HCEC 1CT (cell line): ENCODE measurements around the gene SUCLG1.
A peak's percentile ranks its signal among the peaks of the same experiment; 100 is the strongest.

Experiments used
- DNase-seq: peaks from one replicate; pipeline ENCODE4 v3.0.0-alpha.2; 2017

Gene SUCLG1

DNA sequence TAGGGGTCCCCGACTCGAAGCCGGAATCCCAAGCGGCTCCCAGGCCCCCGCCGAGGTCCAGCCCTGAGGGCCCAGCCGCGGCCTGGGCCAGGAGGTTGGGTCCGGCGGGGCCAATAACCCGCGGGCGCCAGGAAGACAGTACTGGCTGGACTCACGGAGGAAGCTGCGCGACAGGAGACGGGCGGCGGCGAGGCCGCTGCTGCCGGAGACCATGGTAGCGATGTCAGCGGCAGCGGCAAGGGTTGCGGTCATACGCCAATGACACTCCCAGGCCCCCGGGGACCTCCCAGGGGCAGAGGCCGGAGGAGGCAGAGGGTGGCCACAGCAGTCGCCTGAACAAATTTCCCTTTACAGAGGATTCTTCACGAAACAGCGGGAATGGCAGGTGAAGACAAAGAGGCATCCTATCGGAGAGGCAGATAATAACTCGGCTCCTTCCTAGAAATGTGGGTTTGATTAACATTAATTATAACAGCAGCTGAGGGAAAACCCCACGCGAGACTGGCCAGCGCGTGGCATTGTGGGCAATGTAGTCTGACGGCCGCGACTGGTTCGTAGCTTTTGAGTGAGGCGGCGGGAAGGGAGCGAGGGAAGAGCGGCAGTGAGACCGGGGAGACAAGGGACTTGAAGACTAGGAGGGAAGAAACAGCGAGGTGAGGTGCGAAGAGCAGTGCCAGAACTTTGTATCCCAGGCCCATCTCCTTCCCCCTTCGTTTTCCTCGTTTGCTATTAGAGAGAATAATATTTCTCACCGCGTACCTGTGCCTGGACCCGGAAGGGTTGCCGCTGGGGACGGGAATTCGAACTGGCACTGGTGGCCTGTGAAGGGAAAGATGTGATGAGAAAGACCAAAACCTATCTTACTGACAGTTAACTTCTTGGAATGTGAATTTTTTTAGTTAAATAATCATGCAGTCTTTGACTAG is at the start of gene SUCLG1:
Gene SUCLG1, minus strand, starts transcription at position 263 of the 926 bp plus-strand sequence. Its CDS starts 11 bp downstream, at position 252.
- peak; percentile 79 for DNase-seq

DNA sequence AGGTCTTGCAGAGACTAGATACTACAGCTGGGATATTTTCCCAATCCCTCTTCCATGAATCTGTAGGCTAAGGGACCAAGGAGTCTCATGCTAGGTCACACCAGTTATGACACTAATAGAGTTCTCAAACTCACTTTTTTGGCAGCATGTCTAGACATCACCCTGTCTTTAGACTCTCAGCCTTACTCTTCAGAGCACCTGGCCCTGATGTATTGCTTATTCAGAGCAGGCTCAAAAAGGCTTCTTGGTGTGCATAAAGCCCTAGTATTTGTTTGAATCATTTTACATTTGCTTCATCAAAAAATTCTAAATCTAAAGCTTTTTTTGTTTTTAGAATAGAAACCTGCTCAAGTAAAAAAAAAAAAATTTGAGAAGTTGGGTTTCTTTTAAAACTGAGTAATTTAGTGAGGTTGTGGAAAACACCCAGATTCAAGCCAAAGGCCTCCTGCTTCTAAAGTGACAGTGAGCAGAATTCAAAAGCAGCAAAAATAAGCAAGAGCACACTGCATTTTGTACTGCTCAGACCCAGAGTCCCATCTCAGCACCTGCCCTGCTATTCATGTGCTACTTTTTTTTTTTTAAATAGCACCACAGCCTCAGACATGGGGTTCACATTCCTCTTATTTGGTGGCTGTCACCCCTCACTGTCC is 39.2 kb upstream of the SUCLG1 start:
- no peak for DNase-seq

GRCh38 chr2:84497285-84497684 is 38.2 kb upstream of the SUCLG1 start:
- DNase-seq = no peak

DNA sequence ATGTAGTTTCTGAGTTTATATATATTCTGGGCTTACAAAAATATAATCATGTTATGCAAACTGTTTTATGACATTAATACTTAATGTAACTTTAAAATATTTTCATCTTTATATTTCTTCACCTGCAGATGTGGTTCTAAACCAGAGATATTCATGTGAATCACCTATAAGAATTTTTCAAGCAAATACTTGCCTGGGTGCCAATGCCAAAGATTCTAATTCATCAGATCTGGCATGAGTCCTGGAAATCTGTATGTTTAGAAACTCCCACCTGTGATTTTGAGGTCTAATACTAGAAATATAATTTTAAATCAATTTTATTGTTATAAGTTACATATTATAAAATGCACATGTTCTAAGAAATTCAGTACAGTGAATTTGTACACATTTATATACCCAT is 37.3 kb upstream of the SUCLG1 start:
- no peak for DNase-seq

DNA sequence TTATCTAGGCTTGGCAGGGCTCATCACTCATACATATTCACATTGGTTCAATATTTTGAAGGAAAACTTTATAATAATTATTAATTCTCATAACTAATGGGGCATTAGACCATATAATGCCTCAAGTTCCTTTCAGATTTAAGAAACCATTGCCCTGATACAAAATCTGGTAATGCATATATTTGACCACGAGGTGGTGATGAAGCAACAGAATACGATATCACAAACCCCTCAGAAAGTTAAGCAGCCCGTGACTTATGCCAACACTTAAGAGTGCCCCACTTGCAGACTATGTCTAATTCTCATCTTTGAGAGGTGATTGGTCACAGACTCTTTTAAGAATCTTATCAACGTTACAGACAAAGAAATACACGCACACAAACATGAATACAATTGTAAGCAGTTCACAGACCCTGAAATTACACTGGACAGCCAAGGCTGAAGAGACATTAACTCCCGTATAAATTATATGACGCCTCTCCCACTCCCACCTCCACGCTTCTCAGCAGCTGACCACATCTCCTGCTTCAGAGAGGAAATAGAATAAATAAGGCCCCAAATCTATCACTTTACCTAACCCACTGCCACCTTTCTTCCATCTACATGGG is 36.6 kb upstream of the SUCLG1 start:
- DNase-seq = peak; percentile 67

GRCh38 chr2:84494070-84494469 is 35.0 kb upstream of the SUCLG1 start:
- peak; percentile 67 for DNase-seq

GRCh38 chr2:84493514-84493913 is 34.4 kb upstream of the SUCLG1 start:
- peak; percentile 95 for DNase-seq

GRCh38 chr2:84492571-84492970 is 33.5 kb upstream of the SUCLG1 start:
- DNase-seq = peak; percentile 28

GRCh38 chr2:84491741-84492140 is 32.7 kb upstream of the SUCLG1 start:
- DNase-seq = no peak

- DNase-seq = no peak
These were observed 32.2 kb upstream of the SUCLG1 start for GRCh38 chr2:84491256-84491655.

DNA sequence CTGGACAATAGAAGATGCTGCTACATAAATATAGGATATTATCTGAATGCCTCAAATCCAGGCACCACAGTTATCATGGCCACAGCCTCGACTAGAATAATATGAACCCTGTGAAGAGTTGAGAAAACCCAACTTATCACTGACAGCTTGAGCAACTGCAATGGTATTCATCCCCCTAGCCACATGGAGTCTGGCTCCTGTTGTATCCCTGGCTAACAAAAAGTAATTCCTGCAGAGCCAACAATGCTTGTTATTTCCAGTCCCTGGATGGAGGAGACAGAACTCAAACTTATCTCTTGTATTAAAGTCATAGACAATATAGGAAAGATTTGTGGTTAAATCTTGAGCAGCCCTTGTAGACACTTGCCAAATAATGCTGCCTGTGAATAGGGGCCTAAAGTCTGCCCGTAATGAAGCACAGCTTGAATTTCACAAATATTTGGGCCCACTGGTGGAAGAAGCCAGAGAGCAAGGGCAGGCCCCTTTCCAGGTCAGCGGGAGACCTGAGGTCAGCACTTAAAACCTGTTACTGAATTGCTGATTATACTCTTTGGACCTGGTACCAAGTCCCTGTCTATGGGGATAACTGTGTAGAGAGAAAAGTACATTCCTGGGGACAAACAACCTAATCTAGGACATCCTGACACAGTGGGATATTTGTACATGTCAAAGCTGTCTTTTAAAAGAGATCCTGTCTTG is 28.4 kb upstream of the SUCLG1 start:
- no peak for DNase-seq

DNA sequence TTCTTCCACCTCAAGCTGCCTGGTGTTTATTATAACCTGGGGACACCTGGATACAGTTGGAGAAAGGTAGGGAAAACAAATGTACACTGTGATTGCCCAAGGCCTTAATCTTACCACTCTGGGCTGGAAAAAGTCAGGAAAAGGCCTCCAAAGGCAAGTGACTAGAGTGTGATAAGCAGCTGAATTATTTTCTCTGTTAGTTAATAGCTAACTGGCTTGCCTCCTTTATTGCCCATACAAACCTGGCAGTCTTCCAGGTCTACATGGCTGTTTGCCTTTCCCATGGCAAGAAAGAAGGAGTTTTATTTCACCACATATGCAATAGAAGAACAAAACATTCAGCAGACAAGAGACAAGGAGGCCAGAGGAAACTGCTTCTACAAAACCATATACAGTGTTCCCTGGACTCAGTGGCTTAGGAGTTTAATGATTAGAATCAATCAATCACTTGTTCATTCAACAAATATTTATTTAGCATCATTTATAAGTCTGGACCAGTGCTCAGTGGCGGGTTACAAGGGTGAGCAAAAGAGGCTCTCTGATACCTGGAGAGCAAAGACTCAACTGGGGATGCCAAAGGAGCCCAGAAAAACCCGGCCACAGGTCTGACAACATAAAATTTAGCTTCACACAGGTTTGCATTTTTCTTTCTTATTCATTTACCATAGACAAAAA is 27.5 kb upstream of the SUCLG1 start:
- DNase-seq = no peak

- DNase-seq = no peak
These were observed 24.2 kb upstream of the SUCLG1 start for GRCh38 chr2:84483320-84483719.

- no peak for DNase-seq
These were observed 23.5 kb upstream of the SUCLG1 start for GRCh38 chr2:84482603-84483002.

GRCh38 chr2:84481702-84482101 is 22.6 kb upstream of the SUCLG1 start:
- peak; percentile 54 for DNase-seq

GRCh38 chr2:84478867-84479266 is 19.8 kb upstream of the SUCLG1 start:
- no peak for DNase-seq

DNA sequence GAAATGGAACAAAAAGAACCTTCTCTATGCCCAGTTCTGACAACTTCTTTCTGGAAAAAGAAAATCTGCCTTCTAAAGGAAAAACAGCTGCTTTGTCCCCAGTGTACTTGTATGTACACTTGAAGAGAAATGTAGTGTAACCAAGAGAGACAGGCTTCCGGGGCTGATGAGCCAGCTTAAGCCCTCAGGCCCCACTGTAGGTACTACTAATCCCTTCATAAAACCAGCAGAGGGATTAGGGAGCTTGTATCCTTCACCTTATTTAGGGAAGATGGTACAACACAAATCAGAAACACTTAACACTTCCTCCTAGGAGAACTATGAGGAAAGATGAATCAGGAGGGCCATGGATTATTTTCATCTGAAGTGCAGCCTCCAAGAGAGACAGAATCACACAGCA is 18.8 kb upstream of the SUCLG1 start:
- DNase-seq = no peak

DNA sequence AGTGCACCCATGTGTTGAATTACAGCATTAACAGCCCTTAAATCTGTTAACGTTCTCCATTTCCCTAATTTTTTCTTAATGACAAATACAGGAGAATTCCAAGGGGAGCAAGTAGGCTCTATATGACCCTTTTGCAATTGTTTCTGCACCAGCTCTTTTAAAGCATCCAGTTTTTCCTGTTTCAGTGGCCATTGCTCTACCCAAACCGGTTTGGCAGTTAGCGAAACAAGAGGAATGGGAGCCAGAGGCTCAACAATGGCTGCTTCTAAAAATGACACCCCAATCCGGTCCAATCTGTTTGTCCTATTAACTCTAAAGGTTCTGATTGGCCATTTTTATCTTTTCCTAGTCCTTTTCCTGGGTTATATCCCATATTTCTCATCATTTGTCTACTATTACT is 15.1 kb upstream of the SUCLG1 start:
- DNase-seq = no peak

DNA sequence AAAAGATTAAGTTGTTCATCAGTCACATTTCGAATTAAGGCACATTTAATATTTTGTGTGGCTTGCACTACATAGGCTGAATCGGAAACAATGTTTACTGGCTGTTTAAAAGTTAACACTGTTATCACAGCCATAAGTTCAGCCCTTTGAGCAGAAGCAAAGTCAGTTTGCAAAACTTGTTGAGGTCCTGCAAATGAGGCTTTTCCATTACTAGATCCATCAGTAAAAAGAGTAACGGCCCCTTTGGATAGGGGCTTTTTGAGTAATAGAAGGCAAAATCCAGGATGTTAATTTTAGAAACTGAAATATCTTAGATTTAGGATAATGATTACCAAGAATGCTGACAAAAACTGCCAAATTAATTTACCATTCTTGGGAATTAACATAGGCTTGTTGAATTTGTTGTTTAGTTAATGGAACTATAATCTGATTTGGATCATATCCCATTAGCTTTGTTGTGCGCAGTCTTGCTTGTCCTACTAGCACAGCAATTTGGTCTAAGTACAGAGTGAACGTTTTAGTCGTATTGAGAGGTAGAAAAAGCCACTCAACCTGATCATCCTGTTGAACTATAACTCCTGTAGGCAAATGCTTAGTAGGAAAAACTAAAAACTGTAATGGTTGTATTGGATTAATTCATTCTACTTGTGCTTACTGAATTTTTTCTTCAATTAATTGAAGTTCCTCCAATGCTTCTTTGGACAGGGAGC is 13.9 kb upstream of the SUCLG1 start:
- no peak for DNase-seq

GRCh38 chr2:84472423-84472822 is 13.3 kb upstream of the SUCLG1 start:
- peak; percentile 19 for DNase-seq

GRCh38 chr2:84467389-84467788 is 8.3 kb upstream of the SUCLG1 start:
- no peak for DNase-seq

DNA sequence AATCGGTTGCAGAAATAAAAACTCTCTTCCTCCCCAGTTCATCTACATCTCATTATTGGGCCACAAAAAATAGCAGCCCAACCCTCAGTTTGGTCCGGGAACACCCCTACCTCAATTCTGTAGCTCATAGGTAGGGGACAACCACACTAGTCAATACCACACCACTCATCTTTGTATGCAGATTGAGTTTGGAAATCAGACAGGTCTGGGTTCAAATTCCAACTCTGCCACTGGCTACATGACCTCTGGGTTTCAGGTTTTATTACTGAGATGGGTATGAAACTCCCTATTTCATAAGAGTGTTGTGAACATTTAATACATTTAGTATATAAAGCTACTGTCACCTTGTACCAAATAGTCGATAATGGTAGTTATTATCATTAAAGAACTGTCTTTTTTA is 2.2 kb upstream of the SUCLG1 start:
- no peak for DNase-seq
